GM18517 (cell line): Measurements from ENCODE around the gene PARD6G.

Experiments
- ATAC-seq: cut with Tn5 transposase; IDR thresholded peaks from one replicate; pipeline ENCODE4 v1.9.1; 2021; ENCODE audit warnings: mild to moderate bottlenecking, moderate library complexity; ENCODE audit not compliant: unreplicated experiment

Gene PARD6G

GRCh38 chr18:80218341-80219227 is 28.7 kb downstream of the PARD6G start:
- no peak for ATAC-seq

- peak; percentile 82 for ATAC-seq
Measured at GRCh38 chr18:80213182-80213581, 34.1 kb downstream of the PARD6G start.

- ATAC-seq, result peak; percentile 55
Measured at GRCh38 chr18:80210312-80211083, 36.8 kb downstream of the PARD6G start.

GRCh38 chr18:80208620-80209019 is 38.7 kb downstream of the PARD6G start:
- no peak for ATAC-seq

- ATAC-seq, result no peak
Measured at GRCh38 chr18:80205294-80205693, 42.0 kb downstream of the PARD6G start.

- ATAC-seq, result no peak
Measured at GRCh38 chr18:80204142-80204541, 43.2 kb downstream of the PARD6G start.

GRCh38 chr18:80203249-80203648 is 44.1 kb downstream of the PARD6G start:
- no peak for ATAC-seq

- ATAC-seq, result peak; percentile 93
Measured at GRCh38 chr18:80202264-80202998, 44.9 kb downstream of the PARD6G start.

- ATAC-seq, result peak; percentile 11
Measured at GRCh38 chr18:80201739-80202138, 45.6 kb downstream of the PARD6G start.

GRCh38 chr18:80200932-80201672 is 46.2 kb downstream of the PARD6G start:
- no peak for ATAC-seq

GRCh38 chr18:80200171-80200931 is 47.0 kb downstream of the PARD6G start:
- ATAC-seq, result no peak

GRCh38 chr18:80198994-80199748 is 48.1 kb downstream of the PARD6G start:
- no peak for ATAC-seq

- no peak for ATAC-seq
Measured at GRCh38 chr18:80198391-80198790, 48.9 kb downstream of the PARD6G start.

GRCh38 chr18:80197528-80197927 is 49.8 kb downstream of the PARD6G start:
- no peak for ATAC-seq

- ATAC-seq, result no peak
Measured at GRCh38 chr18:80196528-80197320, 50.6 kb downstream of the PARD6G start.

- ATAC-seq, result peak; percentile 74
Measured at GRCh38 chr18:80194874-80195570, 52.3 kb downstream of the PARD6G start.

- ATAC-seq, result no peak
Measured at GRCh38 chr18:80193701-80194100, 53.6 kb downstream of the PARD6G start.
